Hepatocyte (in vitro differentiated cells): ENCODE data around the gene ALDH7A1.

Source experiments
- EZH2 ChIP-seq: fragments of 200-600 bp; sonication (generic); IDR thresholded peaks from 2 replicates; pipeline ENCODE4 v1.6.1; 2016; ENCODE audit warnings: antibody characterized with exemption, mild to moderate bottlenecking, borderline replicate concordance
- EZH2phosphoT487 ChIP-seq: fragments of 200-600 bp; sonication (generic); IDR thresholded peaks from one replicate; pipeline ENCODE4 v1.6.1; 2018; ENCODE audit warnings: antibody characterized with exemption, mild to moderate bottlenecking, low read depth, moderate library complexity; ENCODE audit not compliant: unreplicated experiment, severe bottlenecking
- TF ChIP-seq, protein P1 (sequence below): fragments of 200-600 bp; sonication (generic); IDR thresholded peaks from 2 replicates; pipeline ENCODE4 v1.5.1; 2016; ENCODE audit warnings: antibody characterized with exemption, mild to moderate bottlenecking; ENCODE audit not compliant: poor library complexity

DNA sequence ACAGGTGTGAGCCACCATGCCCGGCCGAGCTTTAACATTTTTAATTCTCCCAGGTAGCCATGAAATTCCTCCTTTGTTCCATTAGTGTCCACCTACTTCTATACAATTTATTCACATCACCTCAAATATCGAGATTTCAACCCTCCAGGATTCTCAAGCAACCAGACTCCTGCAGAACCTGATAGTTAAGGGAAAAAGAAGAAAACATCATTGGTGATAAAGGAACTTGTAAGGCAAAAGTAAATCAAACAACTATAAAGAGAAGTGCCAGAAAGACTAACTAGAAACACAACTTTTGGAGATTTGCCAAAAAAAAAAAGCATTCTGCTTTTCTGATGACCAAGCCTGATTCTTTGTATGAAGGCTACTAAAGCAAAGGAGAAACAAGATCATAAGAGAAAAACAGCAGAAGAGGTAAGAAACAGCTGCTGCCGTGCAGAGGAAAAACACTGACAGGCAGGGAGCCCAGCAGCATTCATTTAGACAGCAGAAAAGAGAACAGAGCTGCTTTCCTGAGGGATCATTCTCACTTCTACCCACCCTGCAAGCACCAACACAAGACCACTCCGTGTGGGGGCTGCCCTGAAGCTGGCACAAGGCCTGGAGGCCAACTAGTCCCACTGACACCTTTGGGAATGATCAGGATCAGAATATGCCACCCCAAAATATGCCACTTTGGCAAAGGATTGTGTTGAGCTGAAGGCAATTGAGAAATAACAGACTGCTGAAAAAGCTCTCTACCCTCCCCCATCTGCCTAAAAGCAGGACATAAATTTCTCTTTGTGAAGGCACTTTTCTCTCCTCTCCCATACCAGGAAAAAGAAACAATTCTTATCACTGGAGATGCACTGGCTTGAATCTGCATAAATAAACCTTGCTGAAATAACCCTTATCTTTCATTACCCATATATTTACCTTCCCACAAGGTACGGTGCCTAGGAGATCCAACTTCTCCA lies 75.1 kb downstream of the ALDH7A1 start:
- TF ChIP-seq, protein P1, sequence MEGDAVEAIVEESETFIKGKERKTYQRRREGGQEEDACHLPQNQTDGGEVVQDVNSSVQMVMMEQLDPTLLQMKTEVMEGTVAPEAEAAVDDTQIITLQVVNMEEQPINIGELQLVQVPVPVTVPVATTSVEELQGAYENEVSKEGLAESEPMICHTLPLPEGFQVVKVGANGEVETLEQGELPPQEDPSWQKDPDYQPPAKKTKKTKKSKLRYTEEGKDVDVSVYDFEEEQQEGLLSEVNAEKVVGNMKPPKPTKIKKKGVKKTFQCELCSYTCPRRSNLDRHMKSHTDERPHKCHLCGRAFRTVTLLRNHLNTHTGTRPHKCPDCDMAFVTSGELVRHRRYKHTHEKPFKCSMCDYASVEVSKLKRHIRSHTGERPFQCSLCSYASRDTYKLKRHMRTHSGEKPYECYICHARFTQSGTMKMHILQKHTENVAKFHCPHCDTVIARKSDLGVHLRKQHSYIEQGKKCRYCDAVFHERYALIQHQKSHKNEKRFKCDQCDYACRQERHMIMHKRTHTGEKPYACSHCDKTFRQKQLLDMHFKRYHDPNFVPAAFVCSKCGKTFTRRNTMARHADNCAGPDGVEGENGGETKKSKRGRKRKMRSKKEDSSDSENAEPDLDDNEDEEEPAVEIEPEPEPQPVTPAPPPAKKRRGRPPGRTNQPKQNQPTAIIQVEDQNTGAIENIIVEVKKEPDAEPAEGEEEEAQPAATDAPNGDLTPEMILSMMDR: no peak
- TF ChIP-seq EZH2: no peak
- TF ChIP-seq EZH2phosphoT487: no peak
